AG09319 (cell line): ENCODE results near the gene PLA2G10.
"Not testable (repeated sequence)": the region's sequence is repeated elsewhere in the genome, so short reads cannot be mapped to it uniquely, and the experiment has no call there.

Source experiments
- DNase-seq: peaks from one replicate; pipeline ENCODE4 v3.0.0-alpha.2; 2010; ENCODE audit warnings: low read depth; ENCODE audit errors: extremely low read depth
- CTCF ChIP-seq: IDR thresholded peaks from 2 replicates; pipeline ENCODE4 v1.5.1; 2011; ENCODE audit warnings: low read depth, mild to moderate bottlenecking, inconsistent platforms, low read length, moderate library complexity

The PLA2G10 gene

GRCh38 chr16:14694129-14694528, at the start of gene PLA2G10:
Gene PLA2G10, minus strand, starts transcription at chr16:14694308. Its CDS starts 79 bp downstream, at chr16:14694229.
- DNase-seq: not testable (repeated sequence)

- DNase-seq: not testable (repeated sequence)
Measured at GRCh38 chr16:14742273-14743128, 48.4 kb upstream of the PLA2G10 start, which contains the start of gene NPIPA2. Gene NPIPA2, plus strand, starts transcription at chr16:14742533. Its CDS starts 5,533 bp downstream, at chr16:14748066.

- DNase-seq: not testable (repeated sequence)
Measured at GRCh38 chr16:14741794-14742193, 47.7 kb upstream of the PLA2G10 start.

GRCh38 chr16:14740832-14741385, 46.8 kb upstream of the PLA2G10 start:
- not testable (repeated sequence) for DNase-seq

- not testable (repeated sequence) for DNase-seq
Measured at GRCh38 chr16:14733233-14733632, 39.1 kb upstream of the PLA2G10 start.

- DNase-seq: not testable (repeated sequence)
Measured at GRCh38 chr16:14703156-14704011, 9.3 kb upstream of the PLA2G10 start, which contains the start of gene NPIPA3. Gene NPIPA3, plus strand, starts transcription at chr16:14703411. Its CDS starts 5,533 bp downstream, at chr16:14708944.

GRCh38 chr16:14702672-14703071, 8.6 kb upstream of the PLA2G10 start:
- DNase-seq: not testable (repeated sequence)

GRCh38 chr16:14701859-14702258, 7.8 kb upstream of the PLA2G10 start:
- DNase-seq: not testable (repeated sequence)

- not testable (repeated sequence) for DNase-seq
Measured at GRCh38 chr16:14685870-14686793, 8.0 kb downstream of the PLA2G10 start.

- no peak for DNase-seq
- TF ChIP-seq CTCF: no peak
Measured at GRCh38 chr16:14682121-14682520, 12.0 kb downstream of the PLA2G10 start.

- TF ChIP-seq CTCF: no peak
Measured at GRCh38 chr16:14681115-14681514, 13.0 kb downstream of the PLA2G10 start.

GRCh38 chr16:14680396-14680795, 13.7 kb downstream of the PLA2G10 start:
- not testable (repeated sequence) for DNase-seq

More at GRCh38 chr16:14681115-14681514, 13.0 kb downstream of the PLA2G10 start:
- no peak for DNase-seq
